Mesothelial cell of epicardium (in vitro differentiated cells): ENCODE measurements around the gene UACA. TPM values are rescaled to one million over a fixed set of nuclear protein-coding genes. Genes with fewer than 3 reads are reported as not detected.

Experiments
- DNase-seq, 2 experiments: peaks; one replicate each; pipeline ENCODE4 v3.0.0; 2021; ENCODE audit warnings: low spot score in 2 of 2; ENCODE audit not compliant: unreplicated experiment in 2 of 2
- H3K27ac Mint-ChIP-seq: 2 replicates; pipeline ENCODE4 v1.8.0; 2021; ENCODE audit warnings: mixed read lengths
- H3K27me3 Mint-ChIP-seq: 2 replicates; pipeline ENCODE4 v1.8.0; 2021; ENCODE audit warnings: low read depth, mixed read lengths
- H3K36me3 Mint-ChIP-seq: 2 replicates; pipeline ENCODE4 v1.8.0; 2021; ENCODE audit warnings: mixed read lengths
- H3K4me1 Mint-ChIP-seq: 2 replicates; pipeline ENCODE4 v1.8.0; 2021; ENCODE audit warnings: mixed read lengths
- H3K4me3 Mint-ChIP-seq: 2 replicates; pipeline ENCODE4 v1.8.0; 2021; ENCODE audit warnings: mild to moderate bottlenecking, moderate library complexity, mixed read lengths
- H3K9me3 Mint-ChIP-seq: 2 replicates; pipeline ENCODE4 v1.8.0; 2021; ENCODE audit warnings: mixed read lengths
- CTCF ChIP-seq: fragments of 200-600 bp; sonication (generic); IDR thresholded peaks from one replicate; pipeline ENCODE4 v1.5.0; 2021; ENCODE audit warnings: antibody characterized with exemption; ENCODE audit not compliant: unreplicated experiment
- total RNA-seq: library from RNA; stranded (reverse); gene quantifications from 3 replicates; pipeline ENCODE4 v1.2.1, GENCODE V29; 2021

UACA gene
- total RNA-seq, 1 donor from 2014 or later: 70.3 TPM

GRCh38 chr15:70679919-70680231, 83.5 kb downstream of the UACA start:
- H3K27ac Mint-ChIP-seq: no peak overlapping the region
- TF ChIP-seq CTCF: no peak
- no peaks in the 10 kb centered on the region for H3K9me3 Mint-ChIP-seq

DNA sequence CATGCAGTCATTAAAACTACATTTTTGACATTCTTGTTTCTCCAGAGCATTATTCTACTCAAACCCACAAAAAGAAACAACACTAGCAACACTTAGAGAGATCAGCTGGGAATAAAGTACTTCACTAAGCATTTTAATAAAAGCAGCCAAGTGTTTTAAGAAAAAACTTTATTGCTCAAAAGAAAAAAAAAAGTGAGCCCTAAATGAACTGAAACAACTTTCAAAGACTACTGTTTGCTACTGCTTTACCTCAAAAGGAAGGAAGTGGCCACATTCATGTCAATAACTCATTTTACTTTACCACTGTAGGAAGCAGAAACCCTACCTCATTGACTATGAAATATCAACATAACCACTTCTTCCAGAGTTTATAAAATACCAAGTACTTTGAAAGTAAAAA, 91.3 kb downstream of the UACA start:
- no peak overlapping the region for H3K4me3 Mint-ChIP-seq
- H3K27ac Mint-ChIP-seq: peak overlapping the region; percentile 21
- no peaks in the 10 kb centered on the region for H3K9me3 Mint-ChIP-seq
- TF ChIP-seq CTCF: no peak
- H3K36me3 Mint-ChIP-seq: peaks cover 9% of the 10 kb centered on the region
- no peak for DNase-seq
- no peaks in the 10 kb centered on the region for H3K27me3 Mint-ChIP-seq
- peaks cover 15% of the 10 kb centered on the region for H3K4me1 Mint-ChIP-seq

More at GRCh38 chr15:70679919-70680231, 83.5 kb downstream of the UACA start:
- Mint-ChIP-seq H3K27me3 (no peaks in the 10 kb centered on the region), H3K4me3 (no peak overlapping the region), H3K4me1 (peaks cover 2% of the 10 kb centered on the region), H3K36me3 (peaks cover 21% of the 10 kb centered on the region)
- DNase-seq: no peak

DNA sequence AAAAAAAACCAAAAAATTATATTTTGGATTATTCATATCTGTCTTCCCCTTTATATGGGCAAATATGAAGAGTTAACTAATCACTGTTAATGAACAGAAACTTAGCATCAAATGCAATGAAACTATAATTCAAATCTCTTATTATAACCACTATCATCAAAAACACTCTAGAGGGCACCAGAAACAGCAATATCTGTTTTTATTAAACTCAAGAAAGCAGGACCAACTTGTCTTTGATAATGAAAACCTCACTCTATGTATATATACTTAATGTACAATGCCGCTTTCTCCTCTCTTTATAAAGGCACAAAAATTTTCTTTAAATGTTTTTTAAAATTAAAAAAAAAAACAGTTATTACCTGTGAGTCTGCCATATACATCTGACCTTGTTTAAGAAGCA, 92.7 kb downstream of the UACA start:
- Mint-ChIP-seq H3K27ac (no peak overlapping the region), H3K4me1 (peaks cover 15% of the 10 kb centered on the region), H3K9me3 (no peaks in the 10 kb centered on the region), H3K4me3 (no peak overlapping the region), H3K27me3 (no peaks in the 10 kb centered on the region), H3K36me3 (peaks cover 9% of the 10 kb centered on the region)
- no peak for DNase-seq
- no peak for TF ChIP-seq CTCF

DNA sequence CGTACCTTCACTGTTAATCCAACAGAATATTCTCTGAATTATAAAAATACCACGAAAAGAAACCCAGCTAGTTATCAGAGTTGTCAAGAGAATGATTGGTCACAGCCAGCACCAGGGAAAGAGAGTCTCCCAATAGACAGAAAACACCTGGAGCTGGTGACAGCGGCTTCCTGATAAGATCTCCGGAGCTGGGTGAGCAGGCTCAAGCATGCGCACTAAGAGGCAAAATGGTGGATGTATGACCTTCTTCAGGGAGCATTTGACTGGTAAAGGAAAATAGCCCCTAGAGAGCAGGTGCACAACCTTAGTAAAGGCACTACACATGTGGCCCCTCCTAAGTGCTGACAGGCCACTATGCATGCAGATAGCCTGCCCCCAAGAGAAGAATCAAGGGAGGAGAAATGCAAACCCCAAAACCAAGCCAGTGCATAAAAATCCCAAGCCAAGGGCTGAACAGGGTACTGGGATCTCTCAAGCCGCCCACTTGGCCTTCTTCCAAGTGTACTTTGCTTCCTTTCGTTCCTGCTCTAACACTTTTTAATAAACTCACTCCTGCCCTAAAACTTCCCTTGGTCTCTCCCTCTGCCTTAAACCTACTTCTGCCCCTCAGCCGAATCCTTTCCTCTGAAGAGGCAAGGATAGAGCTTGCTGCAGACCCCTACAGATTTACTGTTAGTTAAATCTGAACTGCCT, 93.2 kb downstream of the UACA start:
- no peaks in the 10 kb centered on the region for H3K9me3 Mint-ChIP-seq
- H3K4me1 Mint-ChIP-seq: peaks cover 15% of the 10 kb centered on the region
- DNase-seq: no peak
- no peaks in the 10 kb centered on the region for H3K27me3 Mint-ChIP-seq
- H3K27ac Mint-ChIP-seq: no peak overlapping the region
- H3K36me3 Mint-ChIP-seq: peaks cover 6% of the 10 kb centered on the region
- TF ChIP-seq CTCF: no peak
- H3K4me3 Mint-ChIP-seq: no peak overlapping the region

DNA sequence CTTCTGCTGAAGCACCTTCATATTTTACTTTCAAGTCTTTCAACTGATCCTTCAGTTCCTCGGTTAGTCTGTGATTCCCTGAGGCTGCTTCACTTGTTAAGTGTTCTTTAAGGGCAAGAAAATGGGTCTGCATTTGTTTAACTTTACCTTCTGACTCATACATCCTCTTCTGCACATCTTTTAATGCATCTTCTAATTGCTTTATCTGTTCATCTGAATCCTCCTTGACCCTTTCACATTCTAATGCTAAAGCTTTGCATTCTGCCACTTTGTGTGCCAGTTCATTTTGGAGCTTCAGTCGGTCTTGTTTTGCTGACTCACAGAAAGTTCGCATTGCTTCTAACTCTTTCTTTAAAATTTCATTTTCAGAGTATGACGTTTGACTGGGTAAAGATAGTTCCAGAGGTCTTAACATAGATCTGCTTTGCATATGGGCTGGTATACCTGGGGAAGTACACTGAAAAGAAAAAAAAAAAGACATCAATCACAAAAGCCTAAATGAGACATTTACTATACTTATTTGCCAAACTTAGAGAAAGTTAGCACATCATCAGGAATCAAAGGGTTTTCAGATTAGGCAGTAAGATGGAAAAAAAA, 94.3 kb downstream of the UACA start:
- no peak for DNase-seq
- no peaks in the 10 kb centered on the region for H3K9me3 Mint-ChIP-seq
- H3K36me3 Mint-ChIP-seq: peaks cover 3% of the 10 kb centered on the region
- H3K4me1 Mint-ChIP-seq: peaks cover 15% of the 10 kb centered on the region
- TF ChIP-seq CTCF: no peak
- no peak overlapping the region for H3K4me3 Mint-ChIP-seq
- H3K27ac Mint-ChIP-seq: no peak overlapping the region
- H3K27me3 Mint-ChIP-seq: no peaks in the 10 kb centered on the region

GRCh38 chr15:70665599-70665998, 97.8 kb downstream of the UACA start:
- no peak overlapping the region for H3K27ac Mint-ChIP-seq
- DNase-seq: no peak
- TF ChIP-seq CTCF: no peak
- H3K27me3 Mint-ChIP-seq: no peaks in the 10 kb centered on the region
- H3K4me3 Mint-ChIP-seq: no peak overlapping the region
- peaks cover 14% of the 10 kb centered on the region for H3K36me3 Mint-ChIP-seq
- no peaks in the 10 kb centered on the region for H3K9me3 Mint-ChIP-seq
- H3K4me1 Mint-ChIP-seq: peaks cover 7% of the 10 kb centered on the region
